ENCODE measurements around the gene KIRREL2. TPM values are rescaled to one million over a fixed set of nuclear protein-coding genes. Genes with fewer than 3 reads are reported as not detected.

Gene KIRREL2
- total and polyA plus RNA-seq, 2 of the 8 experiments (the other 6 are each of a cell fraction or from before 2014, with no cell fraction given), result 2.4 to 4.6 TPM

GRCh38 chr19:35842666-35843272 lies 13.9 kb upstream of the KIRREL2 start:
- H2BK12ac ChIP-seq (ENCODE audit: low read depth, low read length), result no peak overlapping the region
- no peak overlapping the region for H2BK20ac ChIP-seq (ENCODE audit: low read length)
- H3K18ac ChIP-seq (ENCODE audit: extremely low read depth, low read length), result no peak overlapping the region
- H2BK120ac ChIP-seq (replicated peaks; ENCODE audit: low read depth, low read length), result no peak overlapping the region
- peaks cover 20 to 40% (median 31%) of the 10 kb centered on the region in 4 experiments for H3K27me3 ChIP-seq (replicated peaks in 1 of 4; ENCODE audit: control insufficient read depth in 3 of 4, extremely low read depth in 1 of 4, insufficient read depth in 3 of 4, low read length in 3 of 4)
- CTCF ChIA-PET (ENCODE audit: partially characterized antibody), result no interaction called here
- no peak for DNase-seq (ENCODE audit: low read depth in 1 of 2, low spot score in 2 of 2)
- H2AK5ac ChIP-seq (ENCODE audit: low read depth, low read length), result no peak overlapping the region
- no peak overlapping the region for H4K8ac ChIP-seq (ENCODE audit: extremely low read depth, insufficient read depth, low read length)
- peaks cover 22% of the 10 kb centered on the region for H3K23me2 ChIP-seq (ENCODE audit: low read depth, low read length)
- POLR2A ChIA-PET (ENCODE audit: partially characterized antibody), result no interaction called here
- no peak overlapping the region for H3K9ac ChIP-seq (replicated peaks in 1 of 4; ENCODE audit: extremely low read depth in 1 of 4, low read depth in 3 of 4, low read length in 3 of 4)
- WGBS, 2 experiments (ENCODE audit: extremely low coverage in 1 of 2, insufficient coverage in 1 of 2, insufficient read length in 1 of 2, insufficient replicate concordance in 2 of 2, low coverage in 1 of 2, low lambda C conversion rate in 2 of 2, missing lambda C conversion rate in 1 of 2), result 83% methylated on average over 4 of the region's 4 CpGs; no CpG with 5 or more reads in 1 of the 2 experiments
- H3K79me2 ChIP-seq (ENCODE audit: control insufficient read depth in 1 of 2, insufficient read depth in 2 of 2, low read length in 2 of 2), result no peaks in the 10 kb centered on the region
- no peak overlapping the region; a peak in 1 of 4 replicates for H3K4me2 ChIP-seq (ENCODE audit: insufficient read depth in 1 of 2, low read depth in 2 of 2, low read length in 2 of 2)
- no peak overlapping the region for H3K23ac ChIP-seq (ENCODE audit: insufficient read length)
- no peak overlapping the region for H3K4me3 ChIP-seq (ENCODE audit: extremely low read depth in 1 of 4, insufficient read depth in 2 of 4, low read depth in 3 of 4, low read length in 4 of 4)
- H3K56ac ChIP-seq (replicated peaks; ENCODE audit: insufficient read length, low read depth, low read length), result no peak overlapping the region
- no peaks in the 10 kb centered on the region; a peak in 1 of 4 replicates for H3K9me3 ChIP-seq (ENCODE audit: insufficient read depth in 2 of 2, low read depth in 1 of 2, low read length in 1 of 2)
- no peak overlapping the region for H2BK15ac ChIP-seq (ENCODE audit: low read length)
- H3K14ac ChIP-seq (ENCODE audit: insufficient read length), result no peak overlapping the region
- H3K36me3 ChIP-seq (ENCODE audit: control insufficient read depth in 2 of 4, insufficient read depth in 4 of 4, low read length in 3 of 4), result no peaks in the 10 kb centered on the region
- FAIRE-seq, result no peak
- peaks cover 0 to 2% of the 10 kb centered on the region in 2 experiments for H4K20me1 ChIP-seq (replicated peaks in 1 of 2; ENCODE audit: control insufficient read depth in 1 of 2, insufficient read depth in 2 of 2, low read length in 2 of 2)
- no peak overlapping the region for H2BK5ac ChIP-seq (ENCODE audit: low read depth, low read length)
- H3K27ac ChIP-seq (ENCODE audit: low read depth, low read length), result no peak overlapping the region
- H2AFZ ChIP-seq (ENCODE audit: low read length), result no peak overlapping the region
- no peak overlapping the region for H4K91ac ChIP-seq (replicated peaks; ENCODE audit: insufficient read length, low read length)
- no peak overlapping the region for H4K5ac ChIP-seq (ENCODE audit: insufficient read length, low read depth, low read length)
- peaks cover 0 to 16% (median 5%) of the 10 kb centered on the region in 4 experiments; a peak in 5 of 7 replicates for H3K4me1 ChIP-seq (replicated peaks in 1 of 4; ENCODE audit: control insufficient read depth in 3 of 4, insufficient read depth in 4 of 4, low read length in 3 of 4)
- H3K79me1 ChIP-seq (ENCODE audit: low read depth, low read length), result no peaks in the 10 kb centered on the region
- no peak overlapping the region for H3K4ac ChIP-seq (replicated peaks; ENCODE audit: insufficient read length, low read depth, low read length)
- TF ChIP-seq NANOG (IDR thresholded peaks at IDR 0.05; ENCODE audit: insufficient read depth, low read depth, low read length, poor library complexity, severe bottlenecking) (no peak), KDM4A (IDR thresholded peaks at IDR 0.05; ENCODE audit: low read depth, low read length, severe bottlenecking) (no peak), GTF2F1 (IDR thresholded peaks at IDR 0.05; ENCODE audit: borderline replicate concordance, low read depth, low read length) (no peak), JUN (IDR thresholded peaks at IDR 0.05; ENCODE audit: low read depth, low read length) (no peak), PHF8 (conservative IDR thresholded peaks at IDR 0.05; ENCODE audit: low read depth, low read length) (no peak), SAP30 (IDR thresholded peaks at IDR 0.05; ENCODE audit: insufficient read depth, insufficient replicate concordance, low read length) (no peak), JUND (IDR thresholded peaks at IDR 0.05; ENCODE audit: low read length) (no peak), TCF12 (IDR thresholded peaks at IDR 0.05; ENCODE audit: low read depth, low read length) (no peak), RNF2 (IDR thresholded peaks at IDR 0.05; ENCODE audit: borderline replicate concordance, low read depth, low read length, missing control alignments, poor library complexity, severe bottlenecking) (no peak), CTBP2 (IDR thresholded peaks at IDR 0.05; ENCODE audit: borderline replicate concordance, insufficient read depth, insufficient read length, low read length) (no peak), POLR2A (IDR thresholded peaks at IDR 0.05; ENCODE audit: control extremely low read depth in 1 of 2, low read depth in 2 of 2, low read length in 2 of 2) (no peak)
- TF ChIP-seq, protein P1, sequence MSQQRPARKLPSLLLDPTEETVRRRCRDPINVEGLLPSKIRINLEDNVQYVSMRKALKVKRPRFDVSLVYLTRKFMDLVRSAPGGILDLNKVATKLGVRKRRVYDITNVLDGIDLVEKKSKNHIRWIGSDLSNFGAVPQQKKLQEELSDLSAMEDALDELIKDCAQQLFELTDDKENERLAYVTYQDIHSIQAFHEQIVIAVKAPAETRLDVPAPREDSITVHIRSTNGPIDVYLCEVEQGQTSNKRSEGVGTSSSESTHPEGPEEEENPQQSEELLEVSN (IDR thresholded peaks at IDR 0.05), result no peak

Measured in H1 (cell line).